K562 (cell line): ENCODE data around the gene TBATA. TPM values are rescaled to one million over a fixed set of nuclear protein-coding genes. Genes with fewer than 3 reads are reported as not detected.

ENCODE experiments used
- ESRRA ChIP-seq: fragments of 450-650 bp; IDR thresholded peaks from 2 replicates; pipeline ENCODE4 v1.6.1; 2014; ENCODE audit warnings: low read depth, mild to moderate bottlenecking, moderate library complexity, borderline replicate concordance
- KDM1A ChIP-seq, 2 experiments: fragments of 450-650 bp; IDR thresholded peaks; 2 replicates each; pipeline ENCODE4 v1.6.1; 2016; ENCODE audit warnings: mild to moderate bottlenecking in 2 of 2
- KLF6 ChIP-seq: fragments of 250-450 bp; sonication (Bioruptor Pico); IDR thresholded peaks from 2 replicates; pipeline ENCODE4 v1.4.0; 2020; ENCODE audit warnings: mild to moderate bottlenecking, moderate library complexity, borderline replicate concordance
- MYC ChIP-seq, 2 experiments: fragments of 250-450 bp in 1 of 2; sonication (Bioruptor Pico) in 1 of 2; IDR thresholded peaks; 2 replicates each; pipeline versions ENCODE4 v1.5.1 to v1.6.1; 2012 to 2021; ENCODE audit warnings: low read depth in 2 of 2, borderline replicate concordance in 1 of 2, improper control_type of control experiment in 1 of 2, low read length in 1 of 2, mild to moderate bottlenecking in 1 of 2, moderate library complexity in 1 of 2
- RERE ChIP-seq: sonication (generic); formaldehyde crosslinking; IDR thresholded peaks from 2 replicates; pipeline ENCODE4 v1.8.0; 2023; ENCODE audit warnings: missing genetic modification reagents, mild to moderate bottlenecking, borderline replicate concordance
- ZNF639 ChIP-seq, 2 experiments: fragments of 200-800 bp in 1 of 2; sonication (Bioruptor generic) in 1 of 2; sonication (generic) in 1 of 2; formaldehyde crosslinking in 1 of 2; IDR thresholded peaks in 1 of 2; conservative IDR thresholded peaks in 1 of 2; 2 replicates each; pipeline versions ENCODE4 v1.5.0 to v1.6.1; 2016 to 2020; ENCODE audit warnings: missing compliant biosample characterization in 1 of 2, missing genetic modification characterization in 1 of 2, missing genetic modification reagents in 1 of 2
- polyA plus RNA-seq, 8 experiments: library from polyadenylated mRNA; depleted of rRNA in 4 of 8; stranded (reverse) in 5 of 8; unstranded in 3 of 8; fragments of >200 nt; fragmentation: Nextera tagmentation in 2 of 8; fragmentation: Illumina TruSeq in 1 of 8; extraction: Ambion mirVana in 2 of 8; extraction: Trizol in 1 of 8; gene quantifications; 2 replicates each; pipeline versions ENCODE4 v1.2.1 to v1.2.3, GENCODE V29; 2011 to 2014; ENCODE audit warnings: inconsistent platforms in 1 of 8, missing spikeins in 1 of 8
- total RNA-seq, 7 experiments: library from RNA; depleted of rRNA in 6 of 7; stranded (reverse); fragments of >200 nt in 6 of 7; fragmentation: Illumina TruSeq in 2 of 7; extraction: Trizol in 2 of 7; gene quantifications; 2 replicates each; pipeline versions ENCODE4 v1.2.1 to v1.2.3, GENCODE V29; 2011 to 2021; ENCODE audit warnings: low replicate concordance in 1 of 7
- TF ChIP-seq, protein P1 (sequence below), 2 experiments: fragments of 450-650 bp; IDR thresholded peaks; 2 replicates each; pipeline ENCODE4 v1.6.1; 2016; ENCODE audit warnings: mild to moderate bottlenecking in 2 of 2, borderline replicate concordance in 1 of 2, low read depth in 1 of 2, moderate library complexity in 1 of 2
- TF ChIP-seq, protein P2 (sequence below): sonication (generic); formaldehyde crosslinking; IDR thresholded peaks from 2 replicates; pipeline ENCODE4 v1.8.0; 2022; ENCODE audit warnings: mild to moderate bottlenecking, missing genetic modification reagents

The TBATA gene
- total and polyA plus RNA-seq, 9 of the 15 experiments (the other 6 are each of a cell fraction or from before 2014, with no cell fraction given), result not detected

- TF ChIP-seq ZNF639 (CRISPR knock-in tag; conservative IDR thresholded peaks at IDR 0.05 in 1 of 2, IDR thresholded peaks at IDR 0.05 in 1 of 2) (0 out of 4 replicates have a peak, but pooled peaks of 1 of the 2 experiments have one; percentile 52), ESRRA (no peak), KLF6 (CRISPR knock-in tag) (peak; percentile 40; the same call in 1 of the 2 replicates), KDM1A (IDR thresholded peaks at IDR 0.05) (peak; percentile 32 to 51), RERE (0 out of 2 replicates have a peak, but pooled peaks have one; percentile 16), MYC (IDR thresholded peaks at IDR 0.05; ENCODE audit: low read depth, low read length) (peak; percentile 69), MYC (CRISPR knock-in tag; IDR thresholded peaks at IDR 0.05; ENCODE audit: borderline replicate concordance, low read depth) (no peak)
- TF ChIP-seq, protein P1, sequence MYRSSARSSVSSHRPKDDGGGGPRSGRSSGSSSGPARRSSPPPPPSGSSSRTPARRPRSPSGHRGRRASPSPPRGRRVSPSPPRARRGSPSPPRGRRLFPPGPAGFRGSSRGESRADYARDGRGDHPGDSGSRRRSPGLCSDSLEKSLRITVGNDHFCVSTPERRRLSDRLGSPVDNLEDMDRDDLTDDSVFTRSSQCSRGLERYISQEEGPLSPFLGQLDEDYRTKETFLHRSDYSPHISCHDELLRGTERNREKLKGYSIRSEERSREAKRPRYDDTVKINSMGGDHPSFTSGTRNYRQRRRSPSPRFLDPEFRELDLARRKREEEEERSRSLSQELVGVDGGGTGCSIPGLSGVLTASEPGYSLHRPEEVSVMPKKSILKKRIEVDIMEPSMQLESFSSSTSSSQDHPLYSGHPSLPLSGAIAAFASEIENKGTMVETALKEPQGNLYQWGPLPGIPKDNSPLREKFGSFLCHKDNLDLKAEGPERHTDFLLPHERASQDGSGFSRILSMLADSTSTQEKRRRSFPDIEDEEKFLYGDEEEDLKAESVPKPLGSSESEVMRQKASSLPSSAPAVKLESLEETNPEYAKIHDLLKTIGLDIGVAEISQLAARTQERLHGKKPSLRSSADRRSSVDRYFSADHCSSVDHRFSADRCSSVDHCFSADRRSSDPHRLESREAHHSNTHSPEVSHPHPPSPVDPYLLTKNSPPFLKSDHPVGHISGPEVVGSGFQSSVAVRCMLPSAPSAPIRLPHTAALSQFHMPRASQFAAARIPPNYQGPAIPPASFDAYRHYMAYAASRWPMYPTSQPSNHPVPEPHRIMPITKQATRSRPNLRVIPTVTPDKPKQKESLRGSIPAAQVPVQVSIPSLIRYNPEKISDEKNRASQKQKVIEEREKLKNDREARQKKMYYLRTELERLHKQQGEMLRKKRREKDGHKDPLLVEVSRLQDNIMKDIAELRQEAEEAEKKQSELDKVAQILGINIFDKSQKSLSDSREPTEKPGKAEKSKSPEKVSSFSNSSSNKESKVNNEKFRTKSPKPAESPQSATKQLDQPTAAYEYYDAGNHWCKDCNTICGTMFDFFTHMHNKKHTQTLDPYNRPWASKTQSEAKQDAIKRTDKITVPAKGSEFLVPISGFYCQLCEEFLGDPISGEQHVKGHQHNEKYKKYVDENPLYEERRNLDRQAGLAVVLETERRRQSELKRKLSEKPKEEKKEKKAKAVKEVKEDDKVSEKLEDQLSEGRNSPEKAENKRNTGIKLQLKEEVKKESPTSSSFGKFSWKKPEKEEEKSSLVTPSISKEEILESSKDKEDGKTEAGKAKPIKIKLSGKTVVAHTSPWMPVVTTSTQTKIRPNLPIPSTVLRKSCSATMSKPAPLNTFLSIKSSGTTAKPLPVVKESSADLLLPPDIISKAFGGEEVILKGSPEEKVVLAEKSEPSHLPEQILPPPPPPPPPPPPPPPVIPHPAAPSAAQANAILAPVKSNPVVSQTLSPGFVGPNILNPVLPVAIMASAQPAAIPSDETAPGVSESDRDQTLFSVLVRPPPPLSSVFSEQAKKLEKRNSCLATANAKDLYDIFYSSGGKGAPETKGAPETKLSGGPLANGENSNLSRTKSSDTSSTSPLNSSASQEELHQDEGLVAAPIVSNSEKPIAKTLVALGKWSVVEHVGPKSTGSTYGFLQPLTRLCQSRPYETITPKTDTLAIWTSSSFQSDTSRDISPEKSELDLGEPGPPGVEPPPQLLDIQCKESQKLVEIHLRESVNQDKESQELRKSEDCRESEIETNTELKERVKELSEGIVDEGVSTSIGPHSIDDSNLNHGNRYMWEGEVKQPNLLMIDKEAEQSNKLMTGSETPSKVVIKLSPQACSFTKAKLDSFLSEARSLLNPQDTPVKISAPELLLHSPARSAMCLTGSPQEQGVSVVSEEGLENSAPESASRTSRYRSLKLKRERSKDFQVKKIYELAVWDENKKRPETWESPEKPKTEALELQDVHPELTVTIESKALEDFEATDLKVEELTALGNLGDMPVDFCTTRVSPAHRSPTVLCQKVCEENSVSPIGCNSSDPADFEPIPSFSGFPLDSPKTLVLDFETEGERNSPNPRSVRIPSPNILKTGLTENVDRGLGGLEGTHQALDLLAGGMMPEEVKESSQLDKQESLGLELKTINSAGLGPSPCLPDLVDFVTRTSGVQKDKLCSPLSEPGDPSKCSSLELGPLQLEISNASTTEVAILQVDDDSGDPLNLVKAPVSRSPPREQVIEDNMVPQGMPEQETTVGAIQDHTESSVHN (IDR thresholded peaks at IDR 0.05; ENCODE audit: borderline replicate concordance in 1 of 2, low read depth in 1 of 2), result peak in 1 of 2 experiments; percentile 56; a peak in 1 of 4 replicates
- TF ChIP-seq, protein P2, sequence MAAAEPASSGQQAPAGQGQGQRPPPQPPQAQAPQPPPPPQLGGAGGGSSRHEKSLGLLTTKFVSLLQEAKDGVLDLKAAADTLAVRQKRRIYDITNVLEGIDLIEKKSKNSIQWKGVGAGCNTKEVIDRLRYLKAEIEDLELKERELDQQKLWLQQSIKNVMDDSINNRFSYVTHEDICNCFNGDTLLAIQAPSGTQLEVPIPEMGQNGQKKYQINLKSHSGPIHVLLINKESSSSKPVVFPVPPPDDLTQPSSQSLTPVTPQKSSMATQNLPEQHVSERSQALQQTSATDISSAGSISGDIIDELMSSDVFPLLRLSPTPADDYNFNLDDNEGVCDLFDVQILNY (CRISPR knock-in tag), result no peak
These were observed 31.2 kb upstream of the TBATA start (continued) for GRCh38 chr10:70816220-70816894.
